Glutamatergic neuron (in vitro differentiated cells): ENCODE results near the gene IL4R. TPM values are rescaled to one million over a fixed set of nuclear protein-coding genes. Genes with fewer than 3 reads are reported as not detected.

ENCODE experiments used
- DNase-seq: peaks from one replicate; pipeline ENCODE4 v3.0.0; 2022
- H3K27ac Mint-ChIP-seq: one replicate; pipeline ENCODE4 v1.8.0; 2020; ENCODE audit warnings: mild to moderate bottlenecking, mixed read lengths, inconsistent platforms; ENCODE audit not compliant: unreplicated experiment
- H3K27me3 Mint-ChIP-seq: one replicate; pipeline ENCODE4 v1.8.0; 2020; ENCODE audit warnings: mild to moderate bottlenecking, moderate library complexity, mixed read lengths, inconsistent platforms; ENCODE audit not compliant: unreplicated experiment
- H3K36me3 Mint-ChIP-seq: one replicate; pipeline ENCODE4 v1.8.0; 2020; ENCODE audit warnings: mild to moderate bottlenecking, mixed read lengths, inconsistent platforms; ENCODE audit not compliant: unreplicated experiment
- H3K4me1 Mint-ChIP-seq: one replicate; pipeline ENCODE4 v1.8.0; 2020; ENCODE audit warnings: mild to moderate bottlenecking, low read depth, mixed read lengths, inconsistent platforms; ENCODE audit not compliant: unreplicated experiment
- H3K4me3 Mint-ChIP-seq: one replicate; pipeline ENCODE4 v1.8.0; 2020; ENCODE audit warnings: mild to moderate bottlenecking, mixed read lengths, inconsistent platforms; ENCODE audit not compliant: unreplicated experiment
- H3K9me3 Mint-ChIP-seq: one replicate; pipeline ENCODE4 v1.8.0; 2020; ENCODE audit warnings: mild to moderate bottlenecking, moderate library complexity, mixed read lengths, inconsistent platforms; ENCODE audit not compliant: unreplicated experiment
- CTCF ChIP-seq: fragments of 200-600 bp; sonication (generic); IDR thresholded peaks from one replicate; pipeline ENCODE4 v1.5.0; 2021; ENCODE audit not compliant: partially characterized antibody, unreplicated experiment
- total RNA-seq: library from RNA; stranded (reverse); fragmentation: NEBNext Ultra II Directional; extraction: Animal tissue kit (Norgen Biotek cat#: 25700); gene quantifications from one replicate; pipeline ENCODE4 v1.2.1, GENCODE V29; 2021; ENCODE audit not compliant: unreplicated experiment

Gene IL4R
- total RNA-seq, 1 donor from 2014 or later: 10.8 TPM

GRCh38 chr16:27377666-27378485 is 64.1 kb downstream of the IL4R start:
- no peak for TF ChIP-seq CTCF
- no peak overlapping the region for H3K4me3 Mint-ChIP-seq
- peaks cover 4% of the 10 kb centered on the region for H3K9me3 Mint-ChIP-seq
- H3K27ac Mint-ChIP-seq: no peak overlapping the region
- no peaks in the 10 kb centered on the region for H3K4me1 Mint-ChIP-seq
- no peaks in the 10 kb centered on the region for H3K36me3 Mint-ChIP-seq
- no peak for DNase-seq
- H3K27me3 Mint-ChIP-seq: no peaks in the 10 kb centered on the region

DNA sequence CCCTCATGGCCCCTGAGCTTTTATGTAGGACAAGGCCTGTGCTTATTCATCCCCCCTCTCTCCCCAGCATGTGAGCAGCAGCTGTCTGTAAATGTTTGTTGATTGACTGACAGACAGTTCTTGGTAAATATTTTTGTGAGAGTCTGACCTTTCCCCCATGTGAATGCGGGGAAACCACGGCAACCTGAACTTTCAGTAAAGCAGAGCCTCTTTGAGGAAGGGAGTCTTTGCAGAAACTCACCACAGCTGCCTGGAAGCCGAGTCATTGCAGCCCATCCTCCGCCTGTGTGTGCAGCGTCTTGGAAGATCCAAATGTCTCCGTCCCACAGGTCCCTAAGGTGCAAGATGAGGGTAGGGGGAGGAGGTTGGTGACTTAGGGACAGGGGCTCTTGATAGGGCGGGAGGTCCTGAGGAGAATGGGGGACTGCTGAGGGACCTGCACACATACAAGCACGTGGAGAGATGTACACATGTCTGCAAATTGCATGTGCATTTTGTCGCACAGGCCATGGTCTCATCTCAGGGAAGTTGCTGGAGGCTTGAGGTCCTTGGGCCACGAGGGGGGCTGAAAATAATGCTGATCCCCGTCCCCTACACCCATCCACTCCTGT is 65.2 kb downstream of the IL4R start:
- Mint-ChIP-seq H3K27ac (no peak overlapping the region), H3K9me3 (peaks cover 5% of the 10 kb centered on the region), H3K36me3 (peaks cover 3% of the 10 kb centered on the region), H3K27me3 (no peaks in the 10 kb centered on the region), H3K4me3 (no peak overlapping the region), H3K4me1 (no peaks in the 10 kb centered on the region)
- no peak for DNase-seq
- no peak for TF ChIP-seq CTCF

DNA sequence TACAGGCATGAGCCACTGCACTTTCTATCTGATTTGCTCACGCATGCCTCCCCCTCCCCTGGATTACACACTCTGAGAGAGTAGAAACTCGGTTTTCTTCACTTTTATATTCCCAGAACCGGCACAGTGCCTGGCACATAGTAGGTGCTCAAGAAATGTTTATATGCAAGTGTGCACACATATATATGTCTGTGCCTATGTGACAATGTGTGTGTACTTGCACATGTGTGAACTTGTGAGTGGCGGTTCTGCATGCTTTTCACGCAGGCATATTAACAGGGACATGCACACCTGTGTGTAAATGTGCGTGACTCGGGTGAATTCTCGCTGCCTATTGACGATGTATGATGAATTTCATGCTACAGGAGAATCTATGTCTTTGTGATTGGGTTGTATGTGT is 66.1 kb downstream of the IL4R start:
- Mint-ChIP-seq H3K4me1 (no peaks in the 10 kb centered on the region), H3K4me3 (no peak overlapping the region), H3K27me3 (no peaks in the 10 kb centered on the region)

DNA sequence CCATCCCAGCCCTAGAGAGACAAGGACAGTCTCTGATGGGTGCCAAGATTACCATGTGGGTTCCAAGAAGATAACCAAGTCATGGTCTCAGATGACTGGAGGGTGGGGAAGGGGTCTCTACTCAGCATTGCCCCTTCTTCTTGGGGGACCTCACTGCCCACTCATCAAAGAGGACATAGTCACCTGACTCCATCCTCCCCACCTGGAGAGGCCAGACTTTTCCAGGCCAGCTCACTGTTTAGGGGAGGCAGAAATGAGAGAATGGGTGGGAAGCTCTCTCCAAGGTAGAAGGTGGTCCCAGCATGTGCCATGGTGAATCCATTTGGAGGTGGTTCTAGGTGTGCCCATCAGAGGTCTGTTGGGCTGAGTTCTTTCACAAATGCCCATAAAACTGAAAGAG is 67.5 kb downstream of the IL4R start:
- no peak for DNase-seq
- no peak overlapping the region for H3K4me3 Mint-ChIP-seq
- peaks cover 6% of the 10 kb centered on the region for H3K9me3 Mint-ChIP-seq
- H3K4me1 Mint-ChIP-seq: no peaks in the 10 kb centered on the region
- H3K27me3 Mint-ChIP-seq: no peaks in the 10 kb centered on the region
- no peak overlapping the region for H3K27ac Mint-ChIP-seq
- TF ChIP-seq CTCF: no peak
- peaks cover 12% of the 10 kb centered on the region for H3K36me3 Mint-ChIP-seq

More for the DNA sequence above, 66.1 kb downstream of the IL4R start:
- peaks cover 7% of the 10 kb centered on the region for H3K9me3 Mint-ChIP-seq
- no peak overlapping the region for H3K27ac Mint-ChIP-seq
- no peak for TF ChIP-seq CTCF
- H3K36me3 Mint-ChIP-seq: peaks cover 12% of the 10 kb centered on the region
- DNase-seq: no peak
